ENCODE measurements around the gene GRXCR2.
A peak's percentile ranks its signal among the peaks of the same experiment; 100 is the strongest.
"Not testable (repeated sequence)": the region's sequence is repeated elsewhere in the genome, so short reads cannot be mapped to it uniquely, and the experiment has no call there.

GRXCR2 gene

GRCh38 chr5:145872486-145872885 is 328 bp downstream of the GRXCR2 start:
- no peak for DNase-seq

- no peak for DNase-seq
These were observed 3.1 kb downstream of the GRXCR2 start for GRCh38 chr5:145869753-145870152.

GRCh38 chr5:145867806-145868205 is 5.0 kb downstream of the GRXCR2 start:
- DNase-seq = no peak

- not testable (repeated sequence) for DNase-seq
These were observed 8.4 kb downstream of the GRXCR2 start for GRCh38 chr5:145864432-145864831.

- no peak for DNase-seq
These were observed 9.8 kb downstream of the GRXCR2 start for GRCh38 chr5:145863003-145863402.

GRCh38 chr5:145859897-145860296 is 12.9 kb downstream of the GRXCR2 start:
- DNase-seq = no peak

- DNase-seq = no peak
These were observed 13.4 kb downstream of the GRXCR2 start for GRCh38 chr5:145859453-145859852.

- DNase-seq = no peak
These were observed 13.9 kb downstream of the GRXCR2 start for GRCh38 chr5:145858959-145859358.

- DNase-seq = no peak
These were observed 16.5 kb downstream of the GRXCR2 start for GRCh38 chr5:145856285-145856818.

GRCh38 chr5:145855763-145856267 is 17.0 kb downstream of the GRXCR2 start:
- DNase-seq = no peak

GRCh38 chr5:145854651-145855258 is 18.1 kb downstream of the GRXCR2 start:
- DNase-seq = peak; percentile 31

GRCh38 chr5:145853781-145854376 is 18.9 kb downstream of the GRXCR2 start:
- no peak for DNase-seq

GRCh38 chr5:145852990-145853389 is 19.8 kb downstream of the GRXCR2 start:
- DNase-seq = no peak

- no peak for DNase-seq
These were observed 24.0 kb downstream of the GRXCR2 start for GRCh38 chr5:145848854-145849253.

GRCh38 chr5:145847499-145848497 is 25.0 kb downstream of the GRXCR2 start:
- DNase-seq = peak; percentile 27

GRCh38 chr5:145846081-145846480 is 26.7 kb downstream of the GRXCR2 start:
- DNase-seq = no peak

- DNase-seq = no peak
These were observed 31.5 kb downstream of the GRXCR2 start for GRCh38 chr5:145841299-145841698.

GRCh38 chr5:145840458-145841132 is 32.2 kb downstream of the GRXCR2 start:
- no peak for DNase-seq

GRCh38 chr5:145838276-145838675 is 34.5 kb downstream of the GRXCR2 start:
- DNase-seq = no peak

GRCh38 chr5:145836241-145836640 is 36.6 kb downstream of the GRXCR2 start:
- DNase-seq = not testable (repeated sequence)

- DNase-seq = no peak
These were observed 37.0 kb downstream of the GRXCR2 start for GRCh38 chr5:145835848-145836239.
